HepG2 (cell line): ENCODE results near the gene CD7. TPM values are rescaled to one million over a fixed set of nuclear protein-coding genes. Genes with fewer than 3 reads are reported as not detected.

Experiments used
- ATAC-seq: fragments of 200-7000 bp; cut with Tn5 transposase; 3 replicates; pipeline ENCODE4 v1.9.1; 2020; ENCODE audit warnings: mild to moderate bottlenecking, moderate library complexity
- BruUV-seq: library from RNA; stranded (reverse); fragments of 400-500 nt; replicated peaks from 2 replicates; lab custom pipeline; 2021; lab: Mats Ljungman, UMichigan
- CTCF ChIA-PET: fragments of 300-600 bp; formaldehyde crosslinking; extraction: SDS; loops from one replicate; lab custom pipeline; 2021; ENCODE audit warnings: low total read pairs, inconsistent platforms, low intra/inter-chr PET ratio; lab: Yijun Ruan, JAX
- POLR2A ChIA-PET: fragments of 350-600 bp; sonication (Branson Sonifier 250); formaldehyde crosslinking; loops from one replicate; lab custom pipeline; 2020; ENCODE audit warnings: antibody characterized with exemption, inconsistent platforms; lab: Yijun Ruan, JAX
- DNase-seq: peaks from one replicate; pipeline ENCODE4 v3.0.0-alpha.2; 2015; ENCODE audit warnings: low spot score
- FAIRE-seq: peaks from 3 replicates; lab custom pipeline; 2011; peaks lifted over from hg19 to GRCh38; lab: Jason Lieb, UNC
- H2AFZ ChIP-seq: one replicate; pipeline ENCODE4 v1.6.1; 2011; ENCODE audit warnings: low read length, inconsistent platforms
- H3K27ac ChIP-seq: fragments of 300-600 bp; 3 replicates; pipeline ENCODE4 v1.8.0; 2011; ENCODE audit warnings: mixed run types, mild to moderate bottlenecking, mixed read lengths, low read length, inconsistent platforms; ENCODE audit not compliant: insufficient read depth; ENCODE audit errors: extremely low read length
- H3K27me3 ChIP-seq, 2 experiments: fragments of 200-600 bp in 1 of 2; 2 replicates in 1 of 2; 3 replicates in 1 of 2; pipeline versions ENCODE4 v1.6.0 to v1.8.0; 2011; ENCODE audit warnings: low read length in 2 of 2, mild to moderate bottlenecking in 2 of 2, moderate library complexity in 2 of 2, inconsistent platforms in 1 of 2; ENCODE audit not compliant: insufficient read depth in 2 of 2, control insufficient read depth in 1 of 2
- H3K36me3 ChIP-seq, 2 experiments: fragments of 200-600 bp in 1 of 2; replicated peaks in 1 of 2; 2 replicates in 1 of 2; 3 replicates in 1 of 2; pipeline versions ENCODE4 v1.5.1 to v1.8.0; 2011; ENCODE audit warnings: low read length in 2 of 2, inconsistent platforms in 1 of 2; ENCODE audit not compliant: insufficient read depth in 2 of 2, control insufficient read depth in 1 of 2
- H3K4me1 ChIP-seq: 2 replicates; pipeline ENCODE4 v1.5.1; 2012; ENCODE audit warnings: low read length, inconsistent platforms; ENCODE audit not compliant: insufficient read depth
- H3K4me2 ChIP-seq: 2 replicates; pipeline ENCODE4 v1.6.0; 2011; ENCODE audit warnings: low read depth, low read length, inconsistent platforms
- H3K4me3 ChIP-seq, 3 experiments: fragments of 200-600 bp in 1 of 3; sonication (generic), shearing (Covaris generic) in 1 of 3; replicated peaks in 1 of 3; 2 replicates each; pipeline ENCODE4 v1.5.1; 2011 to 2016; ENCODE audit warnings: low read length in 3 of 3, inconsistent platforms in 2 of 3, low read depth in 2 of 3, mild to moderate bottlenecking in 2 of 3, control low read depth in 1 of 3, mixed read lengths in 1 of 3; ENCODE audit not compliant: insufficient read depth in 1 of 3
- H3K79me2 ChIP-seq: one replicate; pipeline ENCODE4 v1.6.1; 2011; ENCODE audit warnings: low read length, inconsistent platforms; ENCODE audit not compliant: insufficient read depth
- H3K9ac ChIP-seq: 2 replicates; pipeline ENCODE4 v1.6.0; 2011; ENCODE audit warnings: mild to moderate bottlenecking, low read depth, low read length, inconsistent platforms; ENCODE audit not compliant: insufficient read depth
- H3K9me3 ChIP-seq: 2 replicates; pipeline ENCODE4 v1.5.1; 2012; ENCODE audit warnings: mild to moderate bottlenecking, low read length
- H4K20me1 ChIP-seq: 2 replicates; pipeline ENCODE4 v1.6.0; 2011; ENCODE audit warnings: inconsistent platforms, mild to moderate bottlenecking, low read length, moderate library complexity; ENCODE audit not compliant: insufficient read depth
- EED ChIP-seq: sonication (generic); formaldehyde crosslinking; IDR thresholded peaks from 2 replicates; pipeline ENCODE4 v1.5.0; 2020; ENCODE audit warnings: mild to moderate bottlenecking, missing genetic modification reagents
- FOXM1 ChIP-seq: sonication (generic); formaldehyde crosslinking; IDR thresholded peaks from 2 replicates; pipeline ENCODE4 v1.5.0; 2020; ENCODE audit warnings: missing genetic modification reagents
- MATR3 ChIP-seq: sonication (generic); formaldehyde crosslinking; IDR thresholded peaks from 2 replicates; pipeline ENCODE4 v1.4.0; 2020; ENCODE audit warnings: missing genetic modification reagents
- MED1 ChIP-seq: sonication (generic); formaldehyde crosslinking; IDR thresholded peaks from 2 replicates; pipeline ENCODE4 v1.4.0; 2020; ENCODE audit warnings: missing genetic modification reagents
- NCOR1 ChIP-seq: fragments of 200-600 bp; sonication (generic); IDR thresholded peaks from 2 replicates; pipeline ENCODE4 v1.7.0; 2017; ENCODE audit warnings: antibody characterized with exemption, low read length, borderline replicate concordance
- POLR2G ChIP-seq: fragments of 200-400 bp; formaldehyde crosslinking; IDR thresholded peaks from 2 replicates; pipeline ENCODE4 v1.6.1; 2018; ENCODE audit warnings: mild to moderate bottlenecking, low read depth, low read length, moderate library complexity
- PRDM15 ChIP-seq: sonication (generic); formaldehyde crosslinking; IDR thresholded peaks from 2 replicates; pipeline ENCODE4 v1.4.0; 2020; ENCODE audit warnings: missing genetic modification reagents
- RFX3 ChIP-seq: IDR thresholded peaks from 2 replicates; pipeline ENCODE4 v1.6.1; 2016; ENCODE audit warnings: missing biosample characterization, missing genetic modification reagents
- SMC3 ChIP-seq: IDR thresholded peaks from 2 replicates; pipeline ENCODE4 v1.6.1; 2011; ENCODE audit warnings: low read length, improper control_type of control experiment
- ZBTB7A ChIP-seq: sonication (generic); formaldehyde crosslinking; IDR thresholded peaks from 2 replicates; pipeline ENCODE4 v1.8.0; 2022; ENCODE audit warnings: mild to moderate bottlenecking, missing genetic modification reagents
- ZFP37 ChIP-seq: sonication (generic); formaldehyde crosslinking; IDR thresholded peaks from 2 replicates; pipeline ENCODE4 v1.4.0; 2020; ENCODE audit warnings: missing genetic modification reagents, borderline replicate concordance
- ZNF280D ChIP-seq: sonication (generic); formaldehyde crosslinking; IDR thresholded peaks from 2 replicates; pipeline ENCODE4 v1.5.1; 2020; ENCODE audit warnings: mild to moderate bottlenecking, missing genetic modification reagents
- ZNF468 ChIP-seq: sonication (generic); formaldehyde crosslinking; IDR thresholded peaks from 2 replicates; pipeline ENCODE4 v1.8.0; 2022; ENCODE audit warnings: mild to moderate bottlenecking, moderate library complexity, missing genetic modification reagents
- ZNF615 ChIP-seq: sonication (generic); formaldehyde crosslinking; IDR thresholded peaks from 2 replicates; pipeline ENCODE4 v1.5.0; 2020; ENCODE audit warnings: mild to moderate bottlenecking, missing genetic modification reagents, borderline replicate concordance
- WGBS: methylation state at CpG from one replicate; pipeline ENCODE4 v1.1.6; 2017; ENCODE audit warnings: low lambda C conversion rate; 5-methylcytosine and 5-hydroxymethylcytosine counted together
- in situ Hi-C: cut with HindIII; loops from 2 replicates; pipeline ENCODE4 v1.10.0; 2017; ENCODE audit warnings: low pct_unique_long_range_greater_than_20kb; ENCODE audit not compliant: extremely low pct_ligation_motif_present
- intact Hi-C: fragments of 100-400 bp; cut with micrococcal nuclease; formaldehyde crosslinking; loops from one replicate; pipeline ENCODE4 v1.10.0; 2022; ENCODE audit not compliant: unreplicated experiment
- polyA plus RNA-seq, 8 experiments: library from polyadenylated mRNA; depleted of rRNA in 3 of 8; stranded (reverse) in 7 of 8; unstranded in 1 of 8; fragments of >200 nt; fragmentation: Illumina TruSeq in 4 of 8; extraction: Trizol in 4 of 8; gene quantifications; 2 replicates each; pipeline versions ENCODE4 v1.2.1 to v1.2.3, GENCODE V29; 2011 to 2016; ENCODE audit warnings: low read depth in 4 of 8, missing spikeins in 1 of 8, mixed read lengths in 1 of 8; ENCODE audit not compliant: insufficient read depth in 1 of 8
- total RNA-seq, 5 experiments: library from RNA; depleted of rRNA; stranded (reverse); fragments of >200 nt; fragmentation: Illumina TruSeq; extraction: Trizol; gene quantifications; 2 replicates each; pipeline ENCODE4 v1.2.3, GENCODE V29; 2016; ENCODE audit warnings: low read depth in 1 of 5
- TF ChIP-seq, protein P1 (sequence below), 2 experiments: IDR thresholded peaks; 2 replicates each; pipeline ENCODE4 v1.6.1; 2011 to 2012; ENCODE audit warnings: low read length in 2 of 2, borderline replicate concordance in 1 of 2, low read depth in 1 of 2, mild to moderate bottlenecking in 1 of 2, moderate library complexity in 1 of 2

The CD7 gene
- total and polyA plus RNA-seq, 2 of the 13 experiments (the other 11 are each of a cell fraction or from before 2014, with no cell fraction given): 67.6 to 76.4 TPM

DNA sequence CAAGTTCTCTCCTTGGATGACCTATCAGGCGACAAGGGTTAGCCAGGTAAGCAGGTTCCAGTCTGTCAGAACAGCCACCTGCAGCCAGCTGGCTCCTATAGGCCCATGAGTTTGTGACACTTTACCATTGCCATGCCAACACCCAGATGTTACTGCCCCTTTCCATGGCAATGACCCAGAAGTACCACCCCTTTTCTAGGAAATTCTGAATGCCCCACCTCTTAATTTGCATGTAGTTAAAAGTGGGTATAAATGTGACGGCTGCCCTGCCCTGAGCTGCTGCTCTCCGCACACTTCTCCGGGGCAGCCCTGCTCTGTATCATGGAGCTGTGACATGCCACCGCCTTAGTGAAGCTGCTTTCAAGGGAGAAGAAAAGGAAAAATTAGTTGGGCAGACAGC lies 26.2 kb upstream of the CD7 start:
- no peaks in the 10 kb centered on the region for H3K27me3 ChIP-seq
- in situ Hi-C loops: no loop called here
- H3K27ac ChIP-seq: peak overlapping the region; percentile 48
- H4K20me1 ChIP-seq: no peaks in the 10 kb centered on the region
- H3K4me3 ChIP-seq: no peak overlapping the region
- peak overlapping the region; percentile 48 for H3K4me2 ChIP-seq
- no peak for FAIRE-seq
- H2AFZ ChIP-seq: no peak overlapping the region
- H3K9me3 ChIP-seq: no peaks in the 10 kb centered on the region
- peaks cover 77% of the 10 kb centered on the region for H3K4me1 ChIP-seq
- BruUV-seq: no TSS peak
- peak overlapping the region; percentile 6; the same call in 1 of the 2 replicates for H3K9ac ChIP-seq
- CTCF ChIA-PET: no interaction called here
- intact Hi-C loops: no loop called here
- no peaks in the 10 kb centered on the region for H3K36me3 ChIP-seq
- POLR2A ChIA-PET: interaction anchor here (0.8 to 12.3 kb wide), 10 partner anchors 11 to 176 kb away, joined by 3 to 227 read pairs (median 10); partner anchors contain the start of genes CD7 and SECTM1
- ATAC-seq: peak; percentile 10; the same call in 2 of the 3 replicates
- DNase-seq: no peak
- peaks cover 19% of the 10 kb centered on the region for H3K79me2 ChIP-seq
- WGBS: 96% methylated on average over 5 of the region's 5 CpGs
- TF ChIP-seq PRDM15 (CRISPR knock-in tag): no peak
- TF ChIP-seq, protein P1, sequence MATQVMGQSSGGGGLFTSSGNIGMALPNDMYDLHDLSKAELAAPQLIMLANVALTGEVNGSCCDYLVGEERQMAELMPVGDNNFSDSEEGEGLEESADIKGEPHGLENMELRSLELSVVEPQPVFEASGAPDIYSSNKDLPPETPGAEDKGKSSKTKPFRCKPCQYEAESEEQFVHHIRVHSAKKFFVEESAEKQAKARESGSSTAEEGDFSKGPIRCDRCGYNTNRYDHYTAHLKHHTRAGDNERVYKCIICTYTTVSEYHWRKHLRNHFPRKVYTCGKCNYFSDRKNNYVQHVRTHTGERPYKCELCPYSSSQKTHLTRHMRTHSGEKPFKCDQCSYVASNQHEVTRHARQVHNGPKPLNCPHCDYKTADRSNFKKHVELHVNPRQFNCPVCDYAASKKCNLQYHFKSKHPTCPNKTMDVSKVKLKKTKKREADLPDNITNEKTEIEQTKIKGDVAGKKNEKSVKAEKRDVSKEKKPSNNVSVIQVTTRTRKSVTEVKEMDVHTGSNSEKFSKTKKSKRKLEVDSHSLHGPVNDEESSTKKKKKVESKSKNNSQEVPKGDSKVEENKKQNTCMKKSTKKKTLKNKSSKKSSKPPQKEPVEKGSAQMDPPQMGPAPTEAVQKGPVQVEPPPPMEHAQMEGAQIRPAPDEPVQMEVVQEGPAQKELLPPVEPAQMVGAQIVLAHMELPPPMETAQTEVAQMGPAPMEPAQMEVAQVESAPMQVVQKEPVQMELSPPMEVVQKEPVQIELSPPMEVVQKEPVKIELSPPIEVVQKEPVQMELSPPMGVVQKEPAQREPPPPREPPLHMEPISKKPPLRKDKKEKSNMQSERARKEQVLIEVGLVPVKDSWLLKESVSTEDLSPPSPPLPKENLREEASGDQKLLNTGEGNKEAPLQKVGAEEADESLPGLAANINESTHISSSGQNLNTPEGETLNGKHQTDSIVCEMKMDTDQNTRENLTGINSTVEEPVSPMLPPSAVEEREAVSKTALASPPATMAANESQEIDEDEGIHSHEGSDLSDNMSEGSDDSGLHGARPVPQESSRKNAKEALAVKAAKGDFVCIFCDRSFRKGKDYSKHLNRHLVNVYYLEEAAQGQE (IDR thresholded peaks at IDR 0.05; ENCODE audit: borderline replicate concordance in 1 of 2, low read depth in 1 of 2, low read length in 2 of 2): no peak
- no peak for TF ChIP-seq MATR3 (CRISPR knock-in tag)
- TF ChIP-seq ZNF280D: no peak
- TF ChIP-seq ZNF615: no peak
- TF ChIP-seq POLR2G: peak; percentile 45
- no peak for TF ChIP-seq ZBTB7A (CRISPR knock-in tag)
- TF ChIP-seq SMC3: no peak
- TF ChIP-seq NCOR1: no peak
- no peak for TF ChIP-seq ZNF468
- no peak for TF ChIP-seq FOXM1 (CRISPR knock-in tag)
- TF ChIP-seq MED1 (CRISPR knock-in tag): 0 out of 2 replicates have a peak, but pooled peaks have one; percentile 18
- no peak for TF ChIP-seq EED (CRISPR knock-in tag)
- TF ChIP-seq ZFP37 (CRISPR knock-in tag): no peak
- peak; percentile 54; the same call in 1 of the 2 replicates for TF ChIP-seq RFX3
